GM18499 (cell line): ENCODE data around the gene N4BP2L1.

Experiments
- ATAC-seq: cut with Tn5 transposase; IDR thresholded peaks from one replicate; pipeline ENCODE4 v1.9.1; 2021; ENCODE audit warnings: moderate number of reproducible peaks; ENCODE audit not compliant: insufficient read depth, unreplicated experiment

N4BP2L1 gene

DNA sequence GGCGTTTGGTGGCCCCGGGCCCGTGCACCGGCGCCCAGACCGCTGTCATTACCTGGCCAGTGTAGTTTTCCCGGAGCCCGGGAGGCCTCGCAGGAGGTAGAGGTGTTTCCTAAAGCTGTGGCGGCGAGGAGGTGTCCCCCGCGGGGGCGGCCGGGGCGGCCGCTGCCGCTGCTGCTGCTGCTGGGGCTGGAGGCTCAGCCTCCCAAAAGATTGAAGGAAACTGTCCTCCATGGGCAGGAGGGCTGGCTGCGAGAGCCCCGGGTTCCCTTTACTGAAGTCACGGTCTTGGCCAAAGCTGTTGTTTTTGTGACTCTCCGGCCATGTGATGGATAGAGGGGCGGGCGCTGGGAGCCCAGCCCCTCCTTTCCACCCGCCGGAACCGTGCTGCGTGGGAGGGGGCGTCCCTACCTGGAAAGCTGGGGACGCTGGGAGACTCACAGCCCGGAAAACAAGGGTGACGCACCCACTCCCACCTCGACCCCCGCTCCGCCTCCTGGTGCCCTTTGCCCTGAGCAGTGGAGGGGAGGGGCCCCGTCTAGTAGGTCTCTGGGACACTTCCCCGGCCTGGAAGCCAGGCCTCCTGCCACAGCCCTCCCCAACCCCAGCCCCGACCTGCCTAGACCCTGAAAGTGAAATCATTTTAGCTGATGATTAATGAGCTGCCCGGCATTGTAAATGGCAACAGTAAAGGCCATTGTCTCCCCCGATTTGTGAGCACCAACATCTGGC is at the start of gene N4BP2L1:
TSS of gene N4BP2L1 (minus strand) at position 279 of the 729 bp plus-strand sequence. CDS start at position 231, 48 bp downstream.
- peak; percentile 42 for ATAC-seq

- no peak for ATAC-seq
These were observed 49.0 kb upstream of the N4BP2L1 start for GRCh38 chr13:32476892-32477291.

GRCh38 chr13:32476021-32476731 is 48.2 kb upstream of the N4BP2L1 start:
- no peak for ATAC-seq

- no peak for ATAC-seq
These were observed 47.3 kb upstream of the N4BP2L1 start for GRCh38 chr13:32474999-32475792.

DNA sequence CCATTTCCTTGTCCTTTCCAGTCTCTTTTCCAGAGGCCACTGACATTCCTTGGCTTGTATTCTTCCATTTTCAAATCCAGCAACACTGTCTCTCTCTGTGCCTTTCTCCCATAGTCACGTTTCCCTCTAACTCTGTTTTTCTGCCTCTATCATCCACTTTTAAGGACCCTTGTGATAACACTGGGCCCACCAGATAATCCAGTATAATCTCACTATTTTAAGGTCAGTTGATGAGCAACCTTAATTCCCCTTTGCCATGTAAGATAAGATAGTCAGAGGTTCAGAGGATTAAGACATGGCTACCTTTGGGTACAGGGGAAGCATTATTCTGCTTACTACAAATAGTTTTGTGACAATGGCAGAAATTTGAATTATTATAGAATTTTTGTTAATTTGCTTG is 45.7 kb upstream of the N4BP2L1 start:
- ATAC-seq, result no peak

- peak; percentile 81 for ATAC-seq
These were observed 44.3 kb upstream of the N4BP2L1 start for GRCh38 chr13:32472194-32472621.

DNA sequence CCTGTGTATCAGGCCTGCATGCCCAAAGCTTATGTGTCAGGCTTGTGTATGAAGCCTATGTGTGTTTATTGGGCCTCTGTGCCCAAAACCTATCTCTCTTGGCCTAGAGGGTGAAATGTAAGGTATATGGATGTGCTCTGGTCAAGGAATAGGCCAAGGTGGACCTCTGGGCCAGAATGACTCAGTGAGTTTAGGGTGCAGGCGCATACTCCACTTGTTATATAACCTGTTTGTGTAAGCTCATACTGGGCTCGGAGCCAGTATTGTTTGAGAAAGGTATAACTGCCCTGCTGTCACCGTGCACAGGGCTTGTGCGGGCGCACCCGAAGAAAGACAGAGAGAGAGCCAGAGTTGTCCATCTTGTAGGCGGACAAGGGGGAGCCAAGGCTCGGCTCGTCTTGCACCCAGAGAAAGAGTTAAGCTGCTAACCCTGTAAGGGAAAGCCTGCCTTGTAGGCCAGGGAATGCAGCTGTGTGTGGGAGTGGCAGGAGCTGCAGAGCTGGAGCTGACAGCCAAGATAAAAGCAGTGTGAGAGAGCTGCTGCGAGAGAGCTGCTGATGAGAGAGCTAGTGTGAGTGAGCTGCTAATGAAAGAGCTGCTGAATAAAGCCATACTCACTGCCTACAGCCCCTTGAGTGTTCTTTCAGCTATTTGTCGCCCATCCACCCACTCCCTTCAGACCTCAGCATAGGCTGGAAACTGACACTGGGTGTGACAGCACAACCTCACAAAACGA is 43.4 kb upstream of the N4BP2L1 start:
- ATAC-seq, result no peak

DNA sequence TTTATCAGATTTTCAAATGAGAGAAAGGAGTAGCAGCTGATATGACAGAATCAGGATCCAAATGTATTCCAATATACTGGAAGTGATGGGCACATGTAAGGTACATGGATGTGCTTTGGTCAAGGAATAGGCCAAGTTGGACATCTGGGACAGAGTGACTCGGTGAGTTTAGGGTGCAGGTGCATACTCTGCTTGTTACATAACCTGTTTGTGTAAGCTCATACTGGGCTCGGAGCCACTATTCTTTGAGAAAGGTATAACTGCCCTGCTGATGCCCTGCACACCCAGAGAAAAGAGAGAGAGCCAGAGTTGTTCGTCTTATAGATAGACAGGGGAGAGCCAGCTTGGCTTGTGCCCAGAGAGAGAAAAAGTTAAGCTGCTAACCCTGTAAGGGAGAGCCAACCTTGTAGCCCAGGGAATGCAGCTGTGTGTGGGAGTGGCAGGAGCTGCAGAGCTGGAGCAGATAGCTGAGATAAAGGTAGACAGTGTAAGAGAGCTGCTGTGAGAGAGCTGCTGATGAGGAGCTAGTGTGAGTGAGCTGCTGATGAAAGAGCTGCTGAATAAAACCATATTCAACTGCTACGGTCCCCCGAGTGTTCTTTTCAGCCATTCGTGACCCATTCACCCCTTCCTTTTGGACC is 40.7 kb upstream of the N4BP2L1 start:
- ATAC-seq, result no peak

DNA sequence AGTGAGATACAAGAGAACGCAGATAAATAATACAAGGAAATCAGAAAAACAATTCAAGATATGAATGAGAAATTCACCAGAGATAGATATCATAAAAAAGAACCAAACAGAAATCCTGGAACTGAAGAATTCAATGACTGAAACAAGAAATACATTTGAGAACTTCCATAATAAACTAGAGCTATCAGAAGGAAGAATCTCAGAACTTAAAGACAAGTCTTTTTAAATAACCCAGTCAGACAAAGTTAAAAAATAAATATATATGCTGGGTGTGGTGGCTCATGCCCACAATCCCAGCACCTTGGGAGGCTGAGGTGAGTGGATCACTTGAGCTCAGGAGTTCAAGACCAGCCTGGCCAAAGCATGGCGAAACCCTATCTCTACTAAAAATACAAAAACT is 28.7 kb upstream of the N4BP2L1 start:
- ATAC-seq, result no peak

- ATAC-seq, result no peak
These were observed 27.6 kb upstream of the N4BP2L1 start for GRCh38 chr13:32455594-32455903.

DNA sequence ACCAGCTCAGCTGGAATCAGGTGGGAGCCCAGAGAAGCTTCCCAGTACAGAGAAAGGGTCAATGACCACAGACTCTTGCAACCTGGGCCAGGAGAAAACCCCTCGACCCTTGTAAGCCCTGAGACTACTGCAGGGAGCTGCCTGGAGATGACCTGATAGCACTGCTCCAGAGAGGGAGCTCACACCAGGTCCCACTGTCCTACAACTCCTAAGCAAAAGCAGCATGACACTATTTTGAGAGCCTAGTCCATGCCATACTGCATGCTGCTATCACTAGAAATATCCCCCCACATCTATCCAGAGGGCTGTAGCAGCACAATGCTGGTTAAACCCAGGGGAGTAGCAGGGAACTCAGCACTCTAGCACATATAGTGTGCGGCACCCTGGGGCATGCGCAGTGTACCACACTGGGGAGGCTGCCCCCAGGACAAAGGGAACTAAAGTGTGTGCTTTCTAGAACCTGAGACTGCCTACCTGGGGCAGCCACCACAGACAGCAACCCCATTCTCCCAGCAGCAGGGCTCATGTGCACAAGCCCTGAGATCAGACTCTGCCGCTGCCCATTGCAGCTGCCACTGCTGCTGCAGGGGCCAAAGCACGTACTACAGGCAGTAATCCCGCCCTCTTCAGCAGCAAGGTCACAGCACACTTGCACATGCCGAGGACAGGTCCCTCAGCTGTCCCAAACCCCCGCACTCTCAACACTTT is 27.1 kb upstream of the N4BP2L1 start:
- ATAC-seq, result no peak

DNA sequence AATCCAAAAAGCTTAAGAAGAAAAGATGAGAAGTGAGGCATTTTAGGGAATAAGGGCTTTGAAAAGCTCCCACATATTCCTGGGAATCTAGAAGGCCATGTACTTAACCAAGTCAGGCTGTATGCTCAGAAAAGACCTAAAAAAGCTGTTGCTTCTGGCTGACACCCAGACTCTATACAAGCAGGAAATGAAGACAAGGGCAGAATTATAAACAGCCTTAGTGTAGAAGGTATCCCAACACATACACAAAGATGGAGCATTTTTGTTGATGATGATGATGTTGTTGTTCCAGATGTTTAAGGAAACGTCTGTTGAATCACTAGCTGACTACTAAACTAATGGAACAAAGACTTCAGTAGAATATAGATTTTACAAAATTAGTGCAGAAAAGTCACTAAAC is 26.1 kb upstream of the N4BP2L1 start:
- no peak for ATAC-seq

DNA sequence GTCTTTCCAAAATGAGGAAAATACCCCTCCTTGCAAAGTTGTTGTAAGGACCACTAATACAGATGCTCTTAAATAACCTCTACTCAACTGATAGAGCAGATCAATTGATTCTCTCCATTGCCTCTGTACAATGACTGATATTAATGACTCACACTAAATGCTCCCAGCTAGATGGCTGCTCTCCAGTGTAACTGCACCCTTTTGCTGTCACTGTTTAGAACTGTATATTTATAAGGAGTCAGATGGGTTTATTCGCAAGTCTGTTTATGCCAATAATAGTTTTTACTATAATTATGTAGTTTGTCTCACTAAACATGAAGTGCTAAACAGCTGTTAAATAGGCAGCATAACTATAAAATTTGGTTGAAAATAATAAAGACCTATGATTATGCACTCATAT is 21.0 kb upstream of the N4BP2L1 start:
- ATAC-seq, result no peak

DNA sequence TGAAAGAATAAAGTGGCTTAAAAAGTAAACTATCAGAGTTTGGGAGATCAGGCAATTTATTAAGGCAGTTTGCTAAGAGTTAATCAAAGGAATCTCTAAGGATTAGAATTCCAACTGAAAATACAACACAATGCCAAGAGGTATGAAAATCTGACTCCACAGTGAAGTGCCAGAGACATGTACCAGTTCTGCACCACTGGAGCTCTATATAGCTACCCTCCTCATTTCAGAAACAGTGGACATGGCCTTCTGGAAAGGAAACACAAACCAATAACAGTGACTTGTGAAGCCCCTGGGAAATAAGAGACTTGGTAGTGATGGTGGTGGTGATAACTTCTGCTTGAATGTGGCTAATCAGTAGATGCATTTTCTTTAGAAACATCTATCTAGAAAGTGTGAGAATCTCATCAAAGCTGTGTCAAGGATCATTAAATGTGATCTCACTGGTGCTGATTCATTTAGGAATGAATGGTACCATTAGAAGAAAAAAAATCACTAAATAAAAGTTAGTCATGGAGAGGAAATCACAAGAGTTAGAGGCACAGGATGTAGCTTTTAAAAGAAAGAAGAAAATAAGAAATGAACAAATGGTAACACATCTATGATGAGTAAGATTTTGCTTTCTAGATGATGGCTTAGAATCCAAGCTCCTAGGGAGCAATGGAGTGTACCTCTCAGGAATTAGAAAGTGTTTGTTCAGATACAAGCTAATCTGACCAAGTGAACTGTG is 20.1 kb upstream of the N4BP2L1 start:
- no peak for ATAC-seq

DNA sequence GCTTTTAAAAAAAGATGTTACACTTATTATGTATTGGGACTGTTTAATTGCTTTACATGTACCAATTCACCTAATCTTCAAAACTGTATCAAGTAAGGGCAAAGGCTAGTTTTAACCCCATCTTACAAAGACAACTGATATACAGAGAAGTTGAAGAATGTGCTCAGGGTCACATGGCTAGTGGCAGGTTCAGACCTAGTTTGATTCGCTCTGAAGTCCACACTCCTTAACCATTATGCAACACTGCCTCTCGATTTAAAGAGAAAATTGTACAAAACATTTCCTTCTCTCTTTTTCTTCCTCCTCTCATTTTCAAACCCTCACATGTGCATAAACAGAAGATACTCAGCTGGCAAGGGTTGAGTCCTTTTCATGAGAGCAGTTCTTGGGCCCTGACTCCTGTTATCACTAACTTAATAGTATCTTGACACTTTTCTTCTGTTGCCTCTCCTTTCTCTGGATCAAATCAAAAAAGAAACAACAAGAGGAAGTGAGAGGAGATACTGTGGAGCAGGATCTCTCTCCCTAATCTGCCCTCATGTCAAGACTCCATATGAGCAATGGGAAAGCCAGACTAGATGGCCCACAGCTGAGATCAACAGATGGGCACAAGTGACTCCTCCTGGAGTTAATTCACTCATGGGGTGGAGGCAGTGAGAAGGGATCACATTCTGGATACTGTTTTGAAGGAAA is 19.0 kb upstream of the N4BP2L1 start:
- ATAC-seq, result no peak

GRCh38 chr13:32446220-32446619 is 18.3 kb upstream of the N4BP2L1 start:
- no peak for ATAC-seq

DNA sequence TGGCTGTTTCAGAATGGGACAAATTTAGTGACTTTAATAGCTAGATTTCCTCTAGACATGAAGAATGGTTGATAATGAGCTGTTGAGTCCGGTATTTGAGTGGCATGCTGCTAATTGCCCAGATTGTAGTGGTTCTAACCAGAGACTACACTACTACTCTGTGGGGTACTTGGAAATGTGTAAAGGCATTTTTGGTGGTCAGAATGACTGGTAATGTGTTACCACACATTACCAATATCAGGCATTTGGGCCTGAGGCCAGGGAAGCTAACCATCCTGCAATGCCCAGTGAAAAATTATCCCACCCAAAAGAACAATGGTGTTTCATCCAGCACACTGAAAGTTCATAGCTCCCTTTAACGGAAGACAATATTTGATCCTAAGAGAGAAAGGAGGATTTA is 17.5 kb upstream of the N4BP2L1 start:
- ATAC-seq, result no peak

- ATAC-seq, result no peak
These were observed 15.2 kb upstream of the N4BP2L1 start for GRCh38 chr13:32443111-32443510.
